Nucleus accumbens (tissue), 56 donors: ENCODE measurements around the gene MYCL.
A peak's percentile ranks its signal among the peaks of the same experiment; 100 is the strongest.
"Not testable (repeated sequence)": the region's sequence is repeated elsewhere in the genome, so short reads cannot be mapped to it uniquely, and the experiment has no call there.

Experiments
- DNase-seq, 56 donors: peaks; one replicate each; lab custom pipeline; 2025; lab: John Stamatoyannopoulos, UW

MYCL gene

DNA sequence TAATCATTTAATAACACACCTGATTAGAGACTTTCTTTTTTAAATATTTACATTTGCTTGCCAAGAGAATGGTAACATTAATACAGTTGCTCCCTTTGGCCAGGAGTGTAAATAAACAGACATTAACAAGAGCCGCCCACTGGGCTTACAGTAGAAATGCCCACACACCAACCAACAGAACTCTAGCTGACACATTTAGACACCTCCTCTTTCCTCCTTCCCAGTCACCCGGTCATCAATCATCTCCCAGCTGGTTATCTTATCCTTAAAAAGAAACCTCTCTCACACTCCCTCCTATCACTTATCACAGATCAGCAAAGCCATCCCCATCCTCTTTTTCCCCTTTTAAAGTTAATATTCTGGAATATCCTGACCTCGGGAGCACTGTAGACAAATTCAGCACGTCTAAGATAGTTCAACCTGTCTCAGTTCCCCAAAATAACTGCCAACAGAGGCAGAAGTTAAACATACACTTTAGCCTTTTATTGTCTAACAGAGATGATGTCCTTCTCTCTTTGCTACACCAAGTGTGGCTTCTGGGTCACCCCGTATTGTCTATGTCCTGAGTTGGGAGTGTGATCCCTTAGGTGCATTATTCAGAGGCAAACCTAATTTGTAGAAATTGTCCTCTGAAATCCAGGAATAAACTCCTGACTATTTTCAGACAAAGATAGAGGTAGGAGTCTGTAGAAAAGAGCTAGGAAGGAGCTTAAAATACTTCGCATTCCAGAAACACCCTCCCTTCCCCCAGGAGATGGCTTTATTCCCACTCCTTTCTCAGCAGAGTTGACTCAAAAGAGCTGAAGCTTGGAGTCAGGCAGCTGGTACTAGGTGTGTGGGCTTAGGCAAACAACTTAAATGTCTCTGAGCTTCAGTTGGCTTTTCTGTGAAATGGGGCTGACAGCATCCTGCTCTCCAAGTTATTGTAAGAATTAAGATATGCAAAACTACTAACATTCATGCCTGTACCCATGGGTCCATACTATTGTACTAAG, 8.8 kb downstream of the MYCL start:
- peak in 25 of 56 donors; percentile 7 to 83 (median 33) for DNase-seq

DNA sequence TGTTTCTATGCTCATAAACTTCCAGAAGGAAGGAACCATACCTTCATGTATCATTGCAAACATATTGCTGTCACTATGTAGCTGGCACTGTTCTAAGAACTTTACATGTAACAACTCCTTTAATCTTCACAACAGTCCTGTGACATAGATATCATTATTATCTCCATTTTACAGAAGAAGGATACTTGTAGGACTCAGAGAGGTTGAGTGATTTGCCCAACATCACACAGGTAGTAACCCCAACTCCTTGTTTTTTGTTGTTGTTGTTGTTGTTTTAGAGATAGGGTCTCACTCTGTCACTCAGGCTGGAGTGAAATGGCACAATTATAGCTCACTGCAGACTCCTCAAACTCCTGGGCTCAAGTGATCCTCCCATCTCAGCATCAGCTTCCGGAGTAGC, 10.8 kb downstream of the MYCL start:
- DNase-seq, result no peak

- no peak for DNase-seq
These were observed 11.4 kb downstream of the MYCL start for GRCh38 chr1:39890273-39890672.

GRCh38 chr1:39886757-39887231, 14.9 kb downstream of the MYCL start:
- DNase-seq, result peak in 13 of 56 donors; percentile 6 to 64 (median 17)

GRCh38 chr1:39885516-39885915, 16.2 kb downstream of the MYCL start:
- no peak for DNase-seq

GRCh38 chr1:39882152-39882551, 19.6 kb downstream of the MYCL start:
- DNase-seq, result no peak

- DNase-seq, result no peak
These were observed 23.4 kb downstream of the MYCL start for GRCh38 chr1:39877980-39878956.

- peak in 1 of 56 donors; percentile 15 for DNase-seq
These were observed 24.4 kb downstream of the MYCL start for GRCh38 chr1:39877231-39877778.

DNA sequence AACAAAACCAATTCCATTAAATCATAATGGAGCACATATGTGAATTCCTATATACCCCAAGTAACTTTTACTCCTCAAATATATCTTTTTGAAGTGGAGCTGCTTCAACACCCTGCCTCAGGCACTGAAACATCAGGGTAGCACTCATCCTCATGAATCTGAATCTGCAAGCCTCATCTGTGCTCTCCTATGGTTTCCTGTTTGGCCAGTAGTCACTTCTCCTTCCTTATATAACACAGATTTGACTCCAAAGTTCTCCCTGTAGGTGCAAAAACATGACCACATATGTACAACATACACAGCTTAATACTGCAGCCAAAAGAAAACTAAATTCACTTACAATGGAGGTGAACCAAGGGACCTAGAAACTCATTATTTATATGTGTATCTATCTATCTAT, 25.6 kb downstream of the MYCL start:
- DNase-seq, result no peak

DNA sequence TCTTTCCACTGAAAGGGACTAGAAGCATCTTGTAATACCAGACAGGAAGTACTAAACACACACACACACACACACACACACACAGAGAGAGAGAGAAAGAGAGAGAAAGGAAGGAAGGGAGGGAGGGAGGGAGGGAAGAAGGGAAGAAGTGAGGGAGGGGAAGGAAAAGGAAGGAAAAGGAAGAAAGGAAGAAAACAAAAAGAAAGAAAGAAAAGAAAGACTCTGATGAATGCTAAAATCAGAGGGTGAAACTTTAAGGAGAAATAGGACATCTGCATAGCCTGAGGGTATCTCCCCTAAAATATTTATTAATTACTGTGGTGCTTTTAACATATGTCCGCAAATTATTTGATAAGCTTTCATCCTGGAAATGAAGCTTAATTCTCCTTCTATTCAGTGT, 29.0 kb downstream of the MYCL start:
- no peak for DNase-seq

- DNase-seq, result no peak
These were observed 29.9 kb downstream of the MYCL start for GRCh38 chr1:39871796-39872195.

DNA sequence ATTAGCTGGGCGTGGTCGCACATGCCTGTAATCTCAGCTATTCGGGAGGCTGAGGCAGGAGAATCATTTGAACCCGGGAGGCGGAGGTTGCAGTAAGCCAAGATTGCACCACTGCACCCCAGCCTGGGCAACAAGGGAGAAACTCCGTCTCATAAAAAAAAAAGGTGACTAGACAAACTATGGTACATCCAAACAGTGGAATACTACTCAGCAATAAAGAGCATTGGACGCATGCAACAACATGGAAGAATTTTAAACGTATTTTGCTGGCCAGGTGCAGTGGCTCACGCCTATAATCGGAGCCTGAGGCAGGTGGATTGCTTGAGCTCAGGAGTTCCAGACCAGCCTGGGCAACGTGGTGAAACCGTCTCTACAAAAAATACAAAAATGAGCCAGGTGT, 30.7 kb downstream of the MYCL start:
- DNase-seq, result not testable (repeated sequence)

DNA sequence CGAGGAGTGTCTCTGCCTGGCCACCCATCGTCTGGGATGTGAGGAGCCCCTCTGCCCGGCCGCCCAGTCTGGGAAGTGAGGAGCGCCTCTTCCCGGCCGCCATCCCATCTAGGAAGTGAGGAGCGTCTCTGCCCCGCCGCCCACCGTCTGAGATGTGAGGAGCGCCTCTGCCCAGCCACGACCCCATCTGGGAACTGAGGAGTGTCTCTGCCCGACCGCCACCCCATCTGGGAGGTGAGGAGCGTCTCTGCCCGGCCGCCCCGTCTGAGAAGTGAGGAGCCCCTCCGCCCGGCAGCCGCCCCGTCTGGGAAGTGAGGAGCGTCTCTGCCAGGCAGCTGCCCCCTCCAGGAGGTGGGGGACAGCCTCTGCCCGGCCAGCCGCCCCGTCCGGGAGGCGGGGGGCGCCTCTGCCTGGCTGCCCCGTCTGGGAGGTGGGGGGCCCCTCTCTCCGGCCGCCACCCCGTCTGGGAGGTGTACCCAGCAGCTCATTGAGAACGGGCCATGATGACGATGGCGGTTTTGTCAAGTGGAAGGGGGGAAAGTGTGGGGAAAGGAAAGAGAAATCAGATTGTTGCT, 32.1 kb downstream of the MYCL start:
- not testable (repeated sequence) for DNase-seq

DNA sequence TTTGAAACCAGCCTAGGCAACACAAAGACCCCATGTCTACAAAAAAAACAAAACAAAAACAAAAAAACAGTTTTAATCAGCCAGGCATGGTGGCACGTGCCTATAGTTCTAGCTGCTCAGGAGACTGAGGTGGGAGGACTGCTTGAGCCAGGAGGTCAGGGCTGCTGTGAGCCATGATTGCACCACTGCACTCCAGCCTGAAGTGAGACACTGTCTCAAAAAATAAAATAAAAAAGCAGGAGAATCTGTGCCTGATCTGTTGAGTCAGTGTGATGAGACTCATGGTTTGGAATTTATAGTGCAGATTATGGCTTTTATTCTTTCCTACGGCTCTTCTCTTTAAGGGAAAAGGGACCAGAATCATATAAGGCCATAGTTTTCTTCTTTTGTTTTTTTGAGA, 35.0 kb downstream of the MYCL start:
- no peak for DNase-seq

- no peak for DNase-seq
These were observed 36.0 kb downstream of the MYCL start for GRCh38 chr1:39865762-39866161.

DNA sequence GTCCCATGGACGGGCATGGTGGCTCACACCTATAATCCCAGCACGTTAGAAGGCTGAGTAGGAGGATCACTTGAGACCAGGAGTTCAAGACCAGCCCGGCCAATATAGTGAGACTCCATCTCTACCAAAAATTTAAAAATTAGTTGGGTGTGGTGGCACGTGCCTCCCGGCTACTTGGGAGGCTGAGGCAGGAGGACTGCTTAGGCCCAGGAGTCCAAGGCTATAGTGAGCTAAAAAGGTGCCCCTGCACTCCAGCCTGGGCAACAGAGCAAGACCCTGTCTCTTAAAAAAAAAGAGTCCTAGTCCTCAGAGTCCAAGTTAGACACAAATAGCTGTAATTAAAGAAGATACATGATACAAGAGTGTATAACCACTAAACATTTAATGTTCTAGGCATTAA, 38.5 kb downstream of the MYCL start:
- no peak for DNase-seq

- DNase-seq, result no peak
These were observed 40.7 kb downstream of the MYCL start for GRCh38 chr1:39861003-39861402.

GRCh38 chr1:39859859-39860812, 41.6 kb downstream of the MYCL start:
- no peak for DNase-seq

DNA sequence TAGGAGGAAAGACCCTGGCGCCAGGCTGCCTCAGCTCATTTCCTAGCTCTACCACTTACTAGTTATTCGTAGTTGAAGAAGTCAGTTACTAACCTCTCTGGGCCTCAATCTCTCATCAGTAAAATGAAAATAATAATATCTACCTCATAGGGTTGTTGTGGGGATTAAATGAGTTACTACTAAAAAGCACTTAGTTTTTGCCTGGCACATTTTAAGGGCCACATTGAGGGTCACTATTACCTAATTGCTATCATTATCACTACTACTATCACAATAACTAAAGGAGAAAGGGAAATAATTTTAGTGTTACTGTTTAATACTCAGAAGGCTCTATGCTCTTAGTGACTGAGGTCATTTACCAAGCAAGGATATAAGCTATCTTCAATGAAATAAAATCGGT, 43.4 kb downstream of the MYCL start:
- DNase-seq, result no peak
